ENCODE measurements around the gene TMEM109.

- no peak for TF ChIP-seq CTCF (conservative IDR thresholded peaks at IDR 0.05; ENCODE audit: low read depth, low read length)
- no peak for TF ChIP-seq EZH2phosphoT487 (IDR thresholded peaks at IDR 0.05; ENCODE audit: borderline replicate concordance, low read length)
- TF ChIP-seq EZH2 (IDR thresholded peaks at IDR 0.05; ENCODE audit: low read length, unreplicated experiment), result no peak
Measured at GRCh38 chr11:60951606-60951903, 37.6 kb downstream of the TMEM109 start.
